Heart left ventricle (tissue), 16 donors: ENCODE measurements around the gene MSANTD3. TPM values are rescaled to one million over a fixed set of nuclear protein-coding genes. Genes with fewer than 3 reads are reported as not detected.

ENCODE experiments used
- ATAC-seq, 4 donors: fragments of 200-7000 bp; cut with Tn5 transposase; one replicate each; pipeline ENCODE4 v1.9.1; 2020 to 2022; ENCODE audit warnings: moderate library complexity in 4 of 4, mild to moderate bottlenecking in 3 of 4, moderate number of reproducible peaks in 1 of 4
- DNase-seq, 5 donors: peaks; one replicate each; pipeline ENCODE4 v3.0.0-alpha.2; 2020
- H3K27ac ChIP-seq, 12 donors: fragments of 200-600 bp; sonication (generic) in 4 of 12; one replicate each; pipeline versions ENCODE4 v1.5.0 to v1.8.0; 2016 to 2022; ENCODE audit warnings: mild to moderate bottlenecking in 2 of 12
- H3K27me3 ChIP-seq, 9 donors: fragments of 200-600 bp; sonication (generic) in 2 of 9; one replicate each; pipeline versions ENCODE4 v1.5.1 to v1.8.0; 2016 to 2022; ENCODE audit warnings: mild to moderate bottlenecking in 3 of 9
- H3K36me3 ChIP-seq, 9 donors: fragments of 200-600 bp; sonication (generic) in 2 of 9; one replicate each; pipeline versions ENCODE4 v1.5.0 to v1.8.0; 2018 to 2022; ENCODE audit warnings: mild to moderate bottlenecking in 2 of 9
- H3K4me1 ChIP-seq, 12 donors: fragments of 200-600 bp; sonication (generic) in 4 of 12; one replicate each; pipeline versions ENCODE4 v1.5.0 to v1.8.0; 2016 to 2022; ENCODE audit warnings: mild to moderate bottlenecking in 3 of 12
- H3K4me3 ChIP-seq, 12 donors: fragments of 200-600 bp; sonication (generic) in 4 of 12; one replicate each; pipeline versions ENCODE4 v1.5.0 to v1.8.0; 2017 to 2022; ENCODE audit warnings: mild to moderate bottlenecking in 9 of 12, moderate library complexity in 4 of 12
- H3K9me3 ChIP-seq, 12 donors: fragments of 200-600 bp; sonication (generic) in 4 of 12; one replicate each; pipeline versions ENCODE4 v1.5.0 to v1.8.0; 2016 to 2022; ENCODE audit warnings: mild to moderate bottlenecking in 1 of 12
- CTCF ChIP-seq, 12 donors: fragments of 200-600 bp; sonication (generic) in 4 of 12; IDR thresholded peaks; one replicate each; pipeline versions ENCODE4 v1.5.0 to v1.8.0; 2018 to 2022; ENCODE audit warnings: antibody characterized with exemption in 12 of 12, mild to moderate bottlenecking in 5 of 12
- POLR2A ChIP-seq, 2 donors: fragments of 450-650 bp; IDR thresholded peaks; one replicate each; pipeline ENCODE4 v1.6.1; 2017; ENCODE audit warnings: antibody characterized with exemption in 2 of 2, mild to moderate bottlenecking in 2 of 2, moderate library complexity in 2 of 2
- WGBS, 4 donors: extraction: QIAGEN DNeasy Blood & Tissue Kit in 2 of 4; methylation state at CpG; one replicate each; pipeline versions ENCODE4 v1.1.5 to v1.1.7; 2013 to 2018; 5-methylcytosine and 5-hydroxymethylcytosine counted together
- intact Hi-C, 10 donors: fragments of 100-400 bp; cut with DNase I; formaldehyde crosslinking; loops; one replicate each; pipeline versions ENCODE4 v1.11.1 to v1.14.2; 2022
- polyA plus RNA-seq, 2 donors: library from polyadenylated mRNA; stranded (reverse); fragments of 200-250 nt; gene quantifications; one replicate each; pipeline ENCODE4 v1.2.3, GENCODE V29; 2013
- total RNA-seq, 9 donors: library from RNA; depleted of rRNA in 2 of 9; stranded (reverse); fragments of >200 nt in 2 of 9; fragmentation: NEBNext Ultra II Directional in 3 of 9; extraction: Animal tissue kit (Norgen Biotek cat#: 25700) in 3 of 9; gene quantifications; one replicate each; pipeline versions ENCODE4 v1.1.0 to v1.2.4, GENCODE V29; 2016 to 2023
- donor health status: ischemic (EF 13 %, LVEDD 7.1; RV severe dilation, severe dysfunction).
- donor health status: healthy with polysubstance abuse.
- donor health status: DM: no; HTN: yes; CAD: no.
- donor health status: DM: no; HTN: no; CAD: no.
- donor health status: ischemic (EF 25% LVEDD 6.9; RV normal size, moderate dysfunction).
- donor health status: ischemic (EF 25% LVEDD 5.7; RV mildly dilated, moderate dysfunction).
- donor health status: healthy.
- donor health status: DM: yes; HTN: yes; CAD: no.
- donor health status: ischemic (EF 35%, LVEDD 5.7; RV mildly dilated, moderate dysfunction).
- donor health status: nonischemic (EF 11% LVEDD 7.7; RV severe dilation, severe dysfunction).
- donor health status: DM: yes; HTN: yes; CAD: no.
- donor health status: PGD.
- donor health status: ischemic (EF 29% LVEDD 5.4; RV normal size, mild dysfunction).
- donor health status: nonischemic (EF 23%, LVEDD 6.1; RV moderate dilation, normal function).

MSANTD3 gene
- total and polyA plus RNA-seq, 11 donors: 14.3 to 60.5 (median 24.1) TPM

GRCh38 chr9:100401042-100401441, 25.9 kb upstream of the MSANTD3 start:
- H3K9me3 ChIP-seq: no peaks in the 10 kb centered on the region
- no peak for TF ChIP-seq POLR2A (IDR thresholded peaks at IDR 0.05)
- no peak for TF ChIP-seq CTCF (IDR thresholded peaks at IDR 0.05)
- H3K27ac ChIP-seq: no peak overlapping the region
- no peaks in the 10 kb centered on the region for H3K36me3 ChIP-seq
- no peak for ATAC-seq
- intact Hi-C loops: loop anchor here in 1 of 10 donors (10.0 kb wide), 1 partner anchor 64 kb away; no protein-coding TSS in a partner anchor
- peaks cover 0 to 9% (median 0%) of the 10 kb centered on the region in 9 donors for H3K27me3 ChIP-seq
- 93 to 98% (median 95%) methylated on average over 1 of the region's 1 CpG for WGBS, 4 donors
- H3K4me1 ChIP-seq: no peaks in the 10 kb centered on the region
- H3K4me3 ChIP-seq: no peak overlapping the region
- DNase-seq: no peak

GRCh38 chr9:100406962-100407361, 20.0 kb upstream of the MSANTD3 start:
- Histone ChIP-seq H3K4me3 (no peak overlapping the region), H3K4me1 (peaks cover 0 to 9% (median 2%) of the 10 kb centered on the region in 12 donors), H3K27me3 (peaks cover 0 to 9% (median 0%) of the 10 kb centered on the region in 9 donors), H3K27ac (no peak overlapping the region), H3K9me3 (no peaks in the 10 kb centered on the region), H3K36me3 (no peaks in the 10 kb centered on the region)
- ATAC-seq: no peak
- TF ChIP-seq POLR2A (IDR thresholded peaks at IDR 0.05): no peak
- no peak for TF ChIP-seq CTCF (IDR thresholded peaks at IDR 0.05)
- intact Hi-C loops: loop anchor here in 1 of 10 donors (10.0 kb wide), 1 partner anchor 58 kb away; no protein-coding TSS in a partner anchor
- DNase-seq: no peak
- 54 to 80% (median 71%) methylated on average over 1 of the region's 1 CpG for WGBS, 4 donors

- intact Hi-C loops: loop anchor here in 1 of 10 donors (10.0 kb wide), 1 partner anchor 56 kb away; no protein-coding TSS in a partner anchor
- Histone ChIP-seq H3K27ac (no peak overlapping the region), H3K9me3 (no peaks in the 10 kb centered on the region), H3K27me3 (peaks cover 0 to 9% (median 0%) of the 10 kb centered on the region in 9 donors), H3K4me3 (no peak overlapping the region), H3K36me3 (no peaks in the 10 kb centered on the region), H3K4me1 (peaks cover 0 to 12% (median 3%) of the 10 kb centered on the region in 12 donors)
- DNase-seq (no peak), ATAC-seq (no peak)
- TF ChIP-seq CTCF (IDR thresholded peaks at IDR 0.05) (no peak), POLR2A (IDR thresholded peaks at IDR 0.05) (no peak)
- 59 to 66% (median 64%) methylated on average over 5 of the region's 5 CpGs for WGBS, 4 donors
Measured at GRCh38 chr9:100408546-100409175, 18.3 kb upstream of the MSANTD3 start.

DNA sequence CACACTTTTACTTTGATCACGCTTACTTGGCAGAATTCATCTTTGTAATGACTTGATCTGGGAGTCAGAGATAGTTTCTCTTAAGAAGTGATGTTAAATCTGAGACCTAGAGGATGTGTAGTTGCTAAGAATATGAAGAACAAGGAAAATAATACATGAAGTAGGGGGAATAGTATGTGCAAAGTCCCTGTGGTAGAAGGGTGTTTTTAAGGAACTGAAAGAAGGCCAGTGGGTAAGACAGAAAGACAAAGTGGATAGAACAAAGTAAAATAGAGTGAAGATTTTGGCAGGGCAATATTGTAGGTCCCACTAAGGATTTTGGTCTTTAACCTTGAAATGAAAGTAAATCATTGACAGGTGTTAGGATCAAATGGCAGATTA, 17.8 kb upstream of the MSANTD3 start:
- H3K27me3 ChIP-seq: peaks cover 0 to 9% (median 0%) of the 10 kb centered on the region in 9 donors
- H3K4me1 ChIP-seq: peaks cover 0 to 12% (median 3%) of the 10 kb centered on the region in 12 donors
- H3K27ac ChIP-seq: no peak overlapping the region
- no peak for DNase-seq
- no peak for ATAC-seq
- WGBS, 4 donors: 94 to 100% (median 96%) methylated on average over 1 of the region's 1 CpG
- no peaks in the 10 kb centered on the region for H3K9me3 ChIP-seq
- TF ChIP-seq CTCF (IDR thresholded peaks at IDR 0.05) (no peak), POLR2A (IDR thresholded peaks at IDR 0.05) (no peak)
- H3K36me3 ChIP-seq: no peaks in the 10 kb centered on the region
- H3K4me3 ChIP-seq: no peak overlapping the region
- intact Hi-C loops: loop anchor here in 1 of 10 donors (10.0 kb wide), 1 partner anchor 56 kb away; no protein-coding TSS in a partner anchor
